Hypothalamus (tissue), 51 donors: ENCODE data around the gene EDNRB.

ENCODE experiments used
- DNase-seq, 51 donors: peaks; one replicate each; lab custom pipeline; 2025; lab: John Stamatoyannopoulos, UW

The EDNRB gene

GRCh38 chr13:77898097-77898496 lies 20.5 kb downstream of the EDNRB start:
- no peak for DNase-seq

- DNase-seq, result no peak
Observed at GRCh38 chr13:77896977-77897376, 21.7 kb downstream of the EDNRB start.

- DNase-seq, result no peak
Observed at GRCh38 chr13:77896536-77896935, 22.1 kb downstream of the EDNRB start.

GRCh38 chr13:77894743-77895142 lies 23.9 kb downstream of the EDNRB start:
- DNase-seq, result no peak

- no peak for DNase-seq
Observed at GRCh38 chr13:77893066-77893465, 25.6 kb downstream of the EDNRB start.

- no peak for DNase-seq
Observed at GRCh38 chr13:77892491-77892890, 26.1 kb downstream of the EDNRB start.

- DNase-seq, result no peak
Observed at GRCh38 chr13:77891486-77891885, 27.1 kb downstream of the EDNRB start.

GRCh38 chr13:77891041-77891440 lies 27.6 kb downstream of the EDNRB start:
- DNase-seq, result no peak

- DNase-seq, result no peak
Observed at GRCh38 chr13:77883328-77883727, 35.3 kb downstream of the EDNRB start.

GRCh38 chr13:77878190-77878589 lies 40.4 kb downstream of the EDNRB start:
- no peak for DNase-seq

GRCh38 chr13:77876176-77876575 lies 42.5 kb downstream of the EDNRB start:
- no peak for DNase-seq

- DNase-seq, result no peak
Observed at GRCh38 chr13:77874406-77874805, 44.2 kb downstream of the EDNRB start.

- no peak for DNase-seq
Observed at GRCh38 chr13:77872995-77873394, 45.6 kb downstream of the EDNRB start.

- no peak for DNase-seq
Observed at GRCh38 chr13:77871596-77871995, 47.0 kb downstream of the EDNRB start.

- no peak for DNase-seq
Observed at GRCh38 chr13:77868717-77869116, 49.9 kb downstream of the EDNRB start.

- no peak for DNase-seq
Observed at GRCh38 chr13:77866971-77867370, 51.7 kb downstream of the EDNRB start.

- DNase-seq, result no peak
Observed at GRCh38 chr13:77865622-77866021, 53.0 kb downstream of the EDNRB start.

- no peak for DNase-seq
Observed at GRCh38 chr13:77863144-77863543, 55.5 kb downstream of the EDNRB start.

- no peak for DNase-seq
Observed at GRCh38 chr13:77861741-77862140, 56.9 kb downstream of the EDNRB start.

GRCh38 chr13:77860507-77860981 lies 58.1 kb downstream of the EDNRB start:
- no peak for DNase-seq

- DNase-seq, result no peak
Observed at GRCh38 chr13:77859450-77859849, 59.2 kb downstream of the EDNRB start.

GRCh38 chr13:77857531-77858209 lies 61.0 kb downstream of the EDNRB start:
- DNase-seq, result no peak

- peak in 5 of 51 donors; percentile 4 to 23 (median 19) for DNase-seq
Observed at GRCh38 chr13:77853703-77854102, 64.9 kb downstream of the EDNRB start.
